Keratinocyte (primary cell): ENCODE measurements around the gene HTRA3. TPM values are rescaled to one million over a fixed set of nuclear protein-coding genes. Genes with fewer than 3 reads are reported as not detected.

ENCODE experiments used
- DNase-seq: peaks from one replicate; pipeline ENCODE4 v3.0.0-alpha.2; 2011; ENCODE audit warnings: low read depth, missing footprints, low spot score
- FAIRE-seq: peaks from 2 replicates; lab custom pipeline; 2011; peaks lifted over from hg19 to GRCh38; lab: Jason Lieb, UNC
- H2AFZ ChIP-seq: 2 replicates; pipeline ENCODE4 v1.6.0; 2012; ENCODE audit warnings: low read length, control low read depth, inconsistent platforms; ENCODE audit not compliant: control insufficient read depth
- H3K27ac ChIP-seq: 2 replicates; pipeline ENCODE4 v1.5.1; 2011; ENCODE audit warnings: low read length; ENCODE audit not compliant: control insufficient read depth, insufficient read depth
- H3K27me3 ChIP-seq: 3 replicates; pipeline ENCODE4 v1.6.0; 2011; ENCODE audit warnings: low read length; ENCODE audit not compliant: control insufficient read depth, insufficient read depth; ENCODE audit errors: extremely low read depth
- H3K36me3 ChIP-seq, 2 experiments: 2 replicates in 1 of 2; 3 replicates in 1 of 2; pipeline ENCODE4 v1.5.1; 2011; ENCODE audit warnings: low read length in 2 of 2, mild to moderate bottlenecking in 1 of 2; ENCODE audit not compliant: control insufficient read depth in 2 of 2, insufficient read depth in 2 of 2; ENCODE audit errors: extremely low read depth in 1 of 2
- H3K4me1 ChIP-seq: 3 replicates; pipeline ENCODE4 v1.5.1; 2011; ENCODE audit warnings: low read length; ENCODE audit not compliant: control insufficient read depth, insufficient read depth; ENCODE audit errors: extremely low read depth
- H3K4me2 ChIP-seq: 3 replicates; pipeline ENCODE4 v1.6.0; 2011; ENCODE audit warnings: low read depth, low read length; ENCODE audit not compliant: control insufficient read depth, insufficient read depth; ENCODE audit errors: extremely low read depth
- H3K4me3 ChIP-seq, 3 experiments: fragments of 200-600 bp in 1 of 3; sonication (generic) in 1 of 3; 2 replicates in 2 of 3; 3 replicates in 1 of 3; pipeline ENCODE4 v1.5.1; 2011 to 2016; ENCODE audit warnings: low read length in 3 of 3, mild to moderate bottlenecking in 3 of 3, control low read depth in 2 of 3, inconsistent platforms in 1 of 3, low read depth in 1 of 3, mixed read lengths in 1 of 3, mixed run types in 1 of 3, moderate library complexity in 1 of 3; ENCODE audit not compliant: control insufficient read depth in 2 of 3, insufficient read depth in 2 of 3; ENCODE audit errors: extremely low read depth in 1 of 3
- H3K79me2 ChIP-seq: 2 replicates; pipeline ENCODE4 v1.6.0; 2012; ENCODE audit warnings: low read length; ENCODE audit not compliant: control insufficient read depth, insufficient read depth
- H3K9ac ChIP-seq: 3 replicates; pipeline ENCODE4 v1.6.0; 2011; ENCODE audit warnings: low read length; ENCODE audit not compliant: control insufficient read depth, insufficient read depth; ENCODE audit errors: extremely low read depth
- H3K9me1 ChIP-seq: 3 replicates; pipeline ENCODE4 v1.6.0; 2011; ENCODE audit warnings: low read length; ENCODE audit not compliant: control insufficient read depth, insufficient read depth; ENCODE audit errors: extremely low read depth
- H3K9me3 ChIP-seq: 2 replicates; pipeline ENCODE4 v1.5.1; 2012; ENCODE audit warnings: low read depth, low read length; ENCODE audit not compliant: control insufficient read depth
- H4K20me1 ChIP-seq: 3 replicates; pipeline ENCODE4 v1.6.0; 2011; ENCODE audit warnings: low read length; ENCODE audit not compliant: control insufficient read depth, insufficient read depth; ENCODE audit errors: extremely low read depth
- EZH2 ChIP-seq: IDR thresholded peaks from one replicate; pipeline ENCODE4 v1.6.1; 2012; ENCODE audit warnings: inconsistent platforms, mild to moderate bottlenecking, low read length, moderate library complexity
- dilution Hi-C: fragments of 300-500 bp; cut with MboI; formaldehyde crosslinking; loops from one replicate; pipeline ENCODE4 v1.7.0; 2020; ENCODE audit warnings: low sequenced_read_pairs; ENCODE audit not compliant: extremely low pct_ligation_motif_present
- polyA plus RNA-seq, 5 experiments: library from polyadenylated mRNA; depleted of rRNA in 3 of 5; stranded (reverse) in 3 of 5; stranded (forward) in 1 of 5; unstranded in 1 of 5; fragments of >200 nt; gene quantifications; 1 replicate in 1 of 5; 2 replicates in 3 of 5; 3 replicates in 1 of 5; pipeline versions ENCODE4 v1.2.1 to v1.2.3, GENCODE V29; 2011 to 2012; ENCODE audit warnings: missing spikeins in 2 of 5, low read depth in 1 of 5, low replicate concordance in 1 of 5
- TF ChIP-seq, protein P1 (sequence below), 3 experiments: IDR thresholded peaks in 1 of 3; conservative IDR thresholded peaks in 1 of 3; optimal IDR thresholded peaks in 1 of 3; 2 replicates in 2 of 3; 3 replicates in 1 of 3; pipeline versions ENCODE3 to v1.5.1; 2011; ENCODE audit warnings: low read length in 3 of 3, mild to moderate bottlenecking in 3 of 3, moderate library complexity in 2 of 3, control low read depth in 1 of 3, inconsistent platforms in 1 of 3; ENCODE audit not compliant: insufficient read depth in 2 of 3; ENCODE audit errors: extremely low read depth in 1 of 3

HTRA3 gene
- polyA plus RNA-seq, 1 donor (not counting 4 experiments of a cell fraction or from before 2014, with no cell fraction given) = not detected

DNA sequence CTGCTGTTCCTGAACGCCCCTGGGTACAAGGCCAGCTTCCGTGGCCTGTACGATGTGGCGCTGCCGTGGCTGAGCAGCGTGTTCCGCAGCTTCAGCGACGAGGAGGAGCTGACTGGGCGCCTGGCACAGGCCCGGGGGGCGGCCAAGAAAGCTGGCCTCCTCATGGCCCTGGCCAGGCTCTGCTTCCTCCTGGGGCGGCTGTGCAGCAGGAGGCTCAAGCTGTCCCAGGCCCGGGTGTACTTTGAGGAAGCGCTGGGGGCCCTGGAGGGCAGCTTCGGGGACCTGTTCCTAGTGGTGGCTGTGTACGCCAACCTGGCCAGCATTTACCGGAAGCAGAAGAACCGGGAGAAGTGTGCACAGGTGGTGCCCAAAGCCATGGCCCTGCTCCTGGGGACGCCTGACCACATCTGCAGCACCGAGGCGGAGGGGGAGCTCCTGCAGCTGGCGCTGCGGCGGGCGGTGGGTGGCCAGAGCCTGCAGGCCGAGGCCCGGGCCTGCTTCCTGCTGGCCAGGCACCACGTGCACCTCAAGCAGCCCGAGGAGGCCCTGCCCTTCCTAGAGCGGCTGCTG lies 42.3 kb upstream of the HTRA3 start:
- FAIRE-seq (no peak), DNase-seq (no peak)
- Histone ChIP-seq H3K4me3 (no peak overlapping the region), H2AFZ (no peak overlapping the region), H3K79me2 (peaks cover 4% of the 10 kb centered on the region), H3K27me3 (no peaks in the 10 kb centered on the region), H3K9me3 (no peaks in the 10 kb centered on the region), H4K20me1 (no peaks in the 10 kb centered on the region), H3K27ac (no peak overlapping the region), H3K36me3 (peaks cover 30 to 32% of the 10 kb centered on the region in 2 experiments), H3K4me1 (peaks cover 13% of the 10 kb centered on the region), H3K9me1 (no peaks in the 10 kb centered on the region), H3K4me2 (no peak overlapping the region), H3K9ac (no peak overlapping the region)
- TF ChIP-seq, protein P1, sequence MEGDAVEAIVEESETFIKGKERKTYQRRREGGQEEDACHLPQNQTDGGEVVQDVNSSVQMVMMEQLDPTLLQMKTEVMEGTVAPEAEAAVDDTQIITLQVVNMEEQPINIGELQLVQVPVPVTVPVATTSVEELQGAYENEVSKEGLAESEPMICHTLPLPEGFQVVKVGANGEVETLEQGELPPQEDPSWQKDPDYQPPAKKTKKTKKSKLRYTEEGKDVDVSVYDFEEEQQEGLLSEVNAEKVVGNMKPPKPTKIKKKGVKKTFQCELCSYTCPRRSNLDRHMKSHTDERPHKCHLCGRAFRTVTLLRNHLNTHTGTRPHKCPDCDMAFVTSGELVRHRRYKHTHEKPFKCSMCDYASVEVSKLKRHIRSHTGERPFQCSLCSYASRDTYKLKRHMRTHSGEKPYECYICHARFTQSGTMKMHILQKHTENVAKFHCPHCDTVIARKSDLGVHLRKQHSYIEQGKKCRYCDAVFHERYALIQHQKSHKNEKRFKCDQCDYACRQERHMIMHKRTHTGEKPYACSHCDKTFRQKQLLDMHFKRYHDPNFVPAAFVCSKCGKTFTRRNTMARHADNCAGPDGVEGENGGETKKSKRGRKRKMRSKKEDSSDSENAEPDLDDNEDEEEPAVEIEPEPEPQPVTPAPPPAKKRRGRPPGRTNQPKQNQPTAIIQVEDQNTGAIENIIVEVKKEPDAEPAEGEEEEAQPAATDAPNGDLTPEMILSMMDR (optimal IDR thresholded peaks at IDR 0.05 in 1 of 3, IDR thresholded peaks at IDR 0.05 in 1 of 3, conservative IDR thresholded peaks at IDR 0.05 in 1 of 3; ENCODE audit: extremely low read depth in 1 of 3, insufficient read depth in 2 of 3, low read length in 3 of 3) = no peak
- no peak for TF ChIP-seq EZH2
- dilution Hi-C loops = no loop called here

DNA sequence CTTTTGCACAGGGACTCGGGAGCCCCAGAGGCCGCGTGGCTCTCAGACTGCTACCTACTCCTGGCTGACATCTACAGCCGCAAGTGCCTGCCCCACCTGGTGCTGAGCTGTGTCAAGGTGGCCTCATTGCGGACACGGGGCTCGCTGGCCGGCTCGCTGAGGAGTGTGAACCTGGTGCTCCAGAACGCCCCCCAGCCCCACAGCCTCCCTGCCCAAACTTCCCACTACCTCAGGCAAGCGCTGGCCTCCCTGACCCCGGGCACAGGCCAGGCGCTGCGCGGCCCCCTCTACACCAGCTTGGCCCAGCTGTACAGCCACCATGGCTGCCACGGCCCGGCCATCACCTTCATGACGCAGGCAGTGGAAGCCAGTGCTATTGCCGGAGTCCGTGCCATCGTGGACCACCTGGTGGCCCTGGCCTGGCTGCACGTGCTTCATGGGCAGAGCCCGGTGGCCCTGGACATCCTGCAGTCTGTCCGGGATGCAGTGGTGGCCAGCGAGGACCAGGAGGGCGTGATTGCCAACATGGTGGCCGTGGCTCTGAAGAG lies 41.7 kb upstream of the HTRA3 start:
- H3K36me3 ChIP-seq = peaks cover 28 to 36% of the 10 kb centered on the region in 2 experiments
- no peak overlapping the region for H2AFZ ChIP-seq
- dilution Hi-C loops = no loop called here
- peak overlapping the region; percentile 63 for H3K9ac ChIP-seq
- H3K9me1 ChIP-seq = no peaks in the 10 kb centered on the region
- no peak for DNase-seq
- peak overlapping the region; percentile 16 for H3K4me2 ChIP-seq
- TF ChIP-seq, protein P1 (optimal IDR thresholded peaks at IDR 0.05 in 1 of 3, IDR thresholded peaks at IDR 0.05 in 1 of 3, conservative IDR thresholded peaks at IDR 0.05 in 1 of 3; ENCODE audit: extremely low read depth in 1 of 3, insufficient read depth in 2 of 3, low read length in 3 of 3) = no peak
- TF ChIP-seq EZH2 = no peak
- no peaks in the 10 kb centered on the region for H3K9me3 ChIP-seq
- peaks cover 4% of the 10 kb centered on the region for H3K79me2 ChIP-seq
- H3K4me3 ChIP-seq = no peak overlapping the region
- H3K4me1 ChIP-seq = peaks cover 13% of the 10 kb centered on the region
- H3K27ac ChIP-seq = peak overlapping the region; percentile 63
- no peaks in the 10 kb centered on the region for H3K27me3 ChIP-seq
- H4K20me1 ChIP-seq = no peaks in the 10 kb centered on the region
- FAIRE-seq = no peak
